ENCODE results near the gene CABCOCO1. TPM values are rescaled to one million over a fixed set of nuclear protein-coding genes. Genes with fewer than 3 reads are reported as not detected.

CABCOCO1 gene, protein sequence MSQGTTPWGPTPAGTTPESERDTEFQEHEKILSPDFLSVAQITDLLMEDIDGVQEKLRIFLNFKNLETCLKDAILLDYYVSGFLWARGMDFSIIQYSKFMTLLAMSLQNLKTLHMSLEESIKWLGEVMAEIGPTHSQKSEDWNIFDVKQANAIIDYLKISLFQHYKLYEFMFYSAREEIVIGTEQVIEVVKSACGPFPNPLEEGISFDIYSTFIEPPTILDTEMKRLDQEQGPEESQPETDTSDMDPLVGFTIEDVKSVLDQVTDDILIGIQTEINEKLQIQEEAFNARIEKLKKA
- total RNA-seq = 0.30 TPM in 1 of 2 replicates, not detected in the other
- long read RNA-seq, partial matches to known transcripts = 0 of 1 reads
- long read RNA-seq, other reads (novel, unspliced or antisense) = 0 of 1 reads

GRCh38 chr10:61662794-61663259, at the start of gene CABCOCO1:
Gene CABCOCO1, plus strand, starts transcription at chr10:61662929. Its CDS starts 44 bp downstream, at chr10:61662973.
- peak; percentile 68 for DNase-seq (ENCODE audit: low read depth, low spot score)
- Mint-ChIP-seq H3K4me3 (peak within 1 kb of the TSS; percentile 81), H3K36me3 (ENCODE audit: low read depth) (no peaks in the 10 kb centered on the region), H3K27me3 (ENCODE audit: low read depth) (peaks cover 6% of the 10 kb centered on the region), H3K9me3 (no peaks in the 10 kb centered on the region), H3K4me1 (no peaks in the 10 kb centered on the region), H3K27ac (ENCODE audit: unreplicated experiment) (no peak within 1 kb of the TSS)
- TF ChIP-seq, protein P1, sequence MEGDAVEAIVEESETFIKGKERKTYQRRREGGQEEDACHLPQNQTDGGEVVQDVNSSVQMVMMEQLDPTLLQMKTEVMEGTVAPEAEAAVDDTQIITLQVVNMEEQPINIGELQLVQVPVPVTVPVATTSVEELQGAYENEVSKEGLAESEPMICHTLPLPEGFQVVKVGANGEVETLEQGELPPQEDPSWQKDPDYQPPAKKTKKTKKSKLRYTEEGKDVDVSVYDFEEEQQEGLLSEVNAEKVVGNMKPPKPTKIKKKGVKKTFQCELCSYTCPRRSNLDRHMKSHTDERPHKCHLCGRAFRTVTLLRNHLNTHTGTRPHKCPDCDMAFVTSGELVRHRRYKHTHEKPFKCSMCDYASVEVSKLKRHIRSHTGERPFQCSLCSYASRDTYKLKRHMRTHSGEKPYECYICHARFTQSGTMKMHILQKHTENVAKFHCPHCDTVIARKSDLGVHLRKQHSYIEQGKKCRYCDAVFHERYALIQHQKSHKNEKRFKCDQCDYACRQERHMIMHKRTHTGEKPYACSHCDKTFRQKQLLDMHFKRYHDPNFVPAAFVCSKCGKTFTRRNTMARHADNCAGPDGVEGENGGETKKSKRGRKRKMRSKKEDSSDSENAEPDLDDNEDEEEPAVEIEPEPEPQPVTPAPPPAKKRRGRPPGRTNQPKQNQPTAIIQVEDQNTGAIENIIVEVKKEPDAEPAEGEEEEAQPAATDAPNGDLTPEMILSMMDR (conservative IDR thresholded peaks at IDR 0.05) = no peak

DNA sequence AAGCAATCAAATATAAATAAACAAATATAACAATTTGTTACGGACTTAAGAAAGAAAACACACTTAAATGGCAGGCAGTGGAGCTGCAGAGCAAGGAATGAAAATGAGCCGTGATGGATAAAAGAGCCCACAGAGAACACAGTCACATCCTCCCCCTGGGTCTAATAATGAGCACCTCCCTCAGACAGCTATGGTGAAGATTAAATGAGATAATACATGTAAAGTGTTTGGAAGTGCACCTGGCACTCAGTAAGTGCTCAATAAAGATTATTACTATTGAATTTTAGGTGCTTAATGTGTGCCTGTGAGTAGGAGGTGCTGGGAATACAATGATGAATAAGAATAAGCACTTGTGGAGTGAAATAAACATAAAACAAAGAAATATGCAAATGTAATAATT, 49.1 kb upstream of the CABCOCO1 start:
- H3K36me3 Mint-ChIP-seq (ENCODE audit: low read depth) = no peaks in the 10 kb centered on the region
- no peaks in the 10 kb centered on the region for H3K9me3 Mint-ChIP-seq
- peaks cover 6% of the 10 kb centered on the region for H3K27me3 Mint-ChIP-seq (ENCODE audit: low read depth)
- TF ChIP-seq, protein P1 (conservative IDR thresholded peaks at IDR 0.05) = no peak
- H3K4me3 Mint-ChIP-seq = no peak overlapping the region
- H3K27ac Mint-ChIP-seq (ENCODE audit: unreplicated experiment) = no peak overlapping the region
- no peaks in the 10 kb centered on the region for H3K4me1 Mint-ChIP-seq
- DNase-seq (ENCODE audit: low read depth, low spot score) = no peak

- peaks cover 9% of the 10 kb centered on the region for H3K4me1 Mint-ChIP-seq
- DNase-seq (ENCODE audit: low read depth, low spot score) = no peak
- no peaks in the 10 kb centered on the region for H3K9me3 Mint-ChIP-seq
Observed at GRCh38 chr10:61616611-61617010, 46.1 kb upstream of the CABCOCO1 start.

GRCh38 chr10:61617180-61617579, 45.5 kb upstream of the CABCOCO1 start:
- H3K9me3 Mint-ChIP-seq = no peaks in the 10 kb centered on the region
- TF ChIP-seq, protein P1 (conservative IDR thresholded peaks at IDR 0.05) = no peak
- no peak overlapping the region for H3K27ac Mint-ChIP-seq (ENCODE audit: unreplicated experiment)
- DNase-seq (ENCODE audit: low read depth, low spot score) = no peak
- peaks cover 22% of the 10 kb centered on the region for H3K27me3 Mint-ChIP-seq (ENCODE audit: low read depth)
- H3K4me3 Mint-ChIP-seq = no peak overlapping the region
- H3K4me1 Mint-ChIP-seq = peaks cover 15% of the 10 kb centered on the region
- no peaks in the 10 kb centered on the region for H3K36me3 Mint-ChIP-seq (ENCODE audit: low read depth)

More at GRCh38 chr10:61616611-61617010, 46.1 kb upstream of the CABCOCO1 start:
- TF ChIP-seq, protein P1 (conservative IDR thresholded peaks at IDR 0.05) = no peak
- peaks cover 21% of the 10 kb centered on the region for H3K27me3 Mint-ChIP-seq (ENCODE audit: low read depth)
- no peaks in the 10 kb centered on the region for H3K36me3 Mint-ChIP-seq (ENCODE audit: low read depth)
- no peak overlapping the region for H3K4me3 Mint-ChIP-seq
- no peak overlapping the region for H3K27ac Mint-ChIP-seq (ENCODE audit: unreplicated experiment)

GRCh38 chr10:61617586-61617985, 45.1 kb upstream of the CABCOCO1 start:
- no peaks in the 10 kb centered on the region for H3K36me3 Mint-ChIP-seq (ENCODE audit: low read depth)
- peaks cover 19% of the 10 kb centered on the region for H3K4me1 Mint-ChIP-seq
- TF ChIP-seq, protein P1 (conservative IDR thresholded peaks at IDR 0.05) = no peak
- H3K27ac Mint-ChIP-seq (ENCODE audit: unreplicated experiment) = no peak overlapping the region
- DNase-seq (ENCODE audit: low read depth, low spot score) = no peak
- H3K27me3 Mint-ChIP-seq (ENCODE audit: low read depth) = peaks cover 22% of the 10 kb centered on the region
- H3K4me3 Mint-ChIP-seq = no peak overlapping the region
- no peaks in the 10 kb centered on the region for H3K9me3 Mint-ChIP-seq

Measured in neural crest cell (in vitro differentiated cells).